Left hindlimb (tissue), 1 donor: ENCODE results near the gene HMCN1.
"Not testable (repeated sequence)": the region's sequence is repeated elsewhere in the genome, so short reads cannot be mapped to it uniquely, and the experiment has no call there.

Source experiments
- DNase-seq: peaks from one replicate; pipeline ENCODE4 v3.0.0-alpha.2; 2018

HMCN1 gene

GRCh38 chr1:186211583-186211982 is 477.4 kb downstream of the HMCN1 start:
- not testable (repeated sequence) for DNase-seq

GRCh38 chr1:186212568-186213224 is 478.5 kb downstream of the HMCN1 start:
- peak; percentile 62 for DNase-seq

- DNase-seq = no peak
Measured at GRCh38 chr1:186213225-186213607, 479.0 kb downstream of the HMCN1 start.

- DNase-seq = no peak
Measured at GRCh38 chr1:186214791-186215190, 480.6 kb downstream of the HMCN1 start.

GRCh38 chr1:186215636-186216035 is 481.4 kb downstream of the HMCN1 start:
- DNase-seq = no peak

- DNase-seq = no peak
Measured at GRCh38 chr1:186218654-186219352, 484.6 kb downstream of the HMCN1 start.

GRCh38 chr1:186220067-186220466 is 485.9 kb downstream of the HMCN1 start:
- DNase-seq = no peak

GRCh38 chr1:186220911-186221310 is 486.7 kb downstream of the HMCN1 start:
- no peak for DNase-seq

GRCh38 chr1:186225096-186225495 is 490.9 kb downstream of the HMCN1 start:
- DNase-seq = no peak

- DNase-seq = no peak
Measured at GRCh38 chr1:186228749-186229148, 494.6 kb downstream of the HMCN1 start.

- DNase-seq = no peak
Measured at GRCh38 chr1:186231861-186232436, 497.8 kb downstream of the HMCN1 start.

- DNase-seq = no peak
Measured at GRCh38 chr1:186234976-186235686, 500.9 kb downstream of the HMCN1 start.

- no peak for DNase-seq
Measured at GRCh38 chr1:186235696-186236095, 501.5 kb downstream of the HMCN1 start.

GRCh38 chr1:186236921-186237320 is 502.7 kb downstream of the HMCN1 start:
- no peak for DNase-seq

GRCh38 chr1:186239171-186239570 is 505.0 kb downstream of the HMCN1 start:
- no peak for DNase-seq

- no peak for DNase-seq
Measured at GRCh38 chr1:186240436-186240835, 506.2 kb downstream of the HMCN1 start.
